IPS DF 6.9 (cell line): Measurements from ENCODE around the gene MRPL44.

Experiments
- DNase-seq: peaks from one replicate; pipeline ENCODE4 v3.0.0-alpha.2; 2013; ENCODE audit warnings: low read depth, low spot score
- H3K27ac ChIP-seq: one replicate; pipeline ENCODE4 v1.5.1; 2013; ENCODE audit warnings: low read length, control low read depth
- H3K27me3 ChIP-seq: 2 replicates; pipeline ENCODE4 v1.6.1; 2013; ENCODE audit warnings: mild to moderate bottlenecking, low read length; ENCODE audit not compliant: control insufficient read depth, insufficient read depth
- H3K36me3 ChIP-seq: 2 replicates; pipeline ENCODE4 v1.6.1; 2013; ENCODE audit warnings: low read length; ENCODE audit not compliant: control insufficient read depth, insufficient read depth
- H3K4me1 ChIP-seq: 2 replicates; pipeline ENCODE4 v1.6.1; 2013; ENCODE audit warnings: low read length; ENCODE audit not compliant: control insufficient read depth, insufficient read depth
- H3K4me3 ChIP-seq: 2 replicates; pipeline ENCODE4 v1.5.1; 2013; ENCODE audit warnings: mild to moderate bottlenecking, low read length
- H3K9me3 ChIP-seq: 2 replicates; pipeline ENCODE4 v1.6.1; 2013; ENCODE audit warnings: low read length, inconsistent platforms; ENCODE audit not compliant: control insufficient read depth, insufficient read depth
- WGBS: extraction: QIAGEN DNeasy Blood & Tissue Kit; methylation state at CpG from one replicate; pipeline ENCODE4 v1.1.7; 2013; ENCODE audit warnings: mixed read lengths, missing lambda C conversion rate; ENCODE audit not compliant: insufficient read length, insufficient coverage; 5-methylcytosine and 5-hydroxymethylcytosine counted together

MRPL44 gene

DNA sequence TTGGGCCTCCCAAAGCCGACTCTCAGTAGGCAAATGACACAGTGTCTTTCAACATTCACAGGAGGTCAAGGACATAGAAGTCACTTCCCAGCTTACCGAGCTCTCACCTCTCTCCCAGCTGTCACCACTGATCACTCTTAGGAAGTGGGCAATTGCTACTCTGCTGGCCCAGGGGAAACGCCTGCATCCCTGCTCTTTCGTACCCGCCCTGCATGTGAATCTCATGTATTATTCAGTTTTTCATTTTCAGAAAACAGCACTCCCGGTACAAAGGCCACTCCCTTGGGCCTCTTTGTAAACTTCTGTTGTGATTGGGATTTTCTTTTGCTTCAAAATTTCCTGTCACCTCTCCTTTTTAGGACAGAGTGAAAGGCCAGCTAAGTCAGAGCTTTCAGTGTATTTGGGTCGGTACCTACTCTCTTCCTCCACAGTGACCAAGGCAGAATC lies 15.4 kb downstream of the MRPL44 start:
- H3K27me3 ChIP-seq, result no peaks in the 10 kb centered on the region
- WGBS, result no CpG with 5 or more reads among the region's 7 CpGs
- no peaks in the 10 kb centered on the region for H3K4me1 ChIP-seq
- no peaks in the 10 kb centered on the region for H3K36me3 ChIP-seq
- H3K4me3 ChIP-seq, result no peak overlapping the region
- DNase-seq, result no peak
- no peak overlapping the region for H3K27ac ChIP-seq
- H3K9me3 ChIP-seq, result no peaks in the 10 kb centered on the region

DNA sequence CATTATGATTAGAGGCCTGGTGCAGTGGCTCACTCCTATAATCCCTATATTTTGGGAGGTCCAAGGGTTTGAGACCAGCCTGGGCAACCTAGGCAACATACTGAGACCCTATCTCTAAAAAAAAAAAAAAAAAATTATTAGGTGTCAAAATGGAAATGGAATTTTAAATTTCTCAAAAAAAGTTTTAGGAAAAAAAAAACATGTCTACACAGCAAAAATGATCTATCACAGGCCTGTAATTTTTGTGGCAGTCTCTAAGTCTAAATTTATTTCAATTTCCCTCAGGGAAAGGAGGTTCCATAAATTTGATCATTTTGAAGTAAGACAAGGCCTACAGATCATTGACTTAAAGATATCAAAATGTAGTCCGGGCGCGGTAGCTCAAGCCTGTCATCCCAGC lies 16.3 kb downstream of the MRPL44 start:
- no peaks in the 10 kb centered on the region for H3K9me3 ChIP-seq
- H3K27ac ChIP-seq, result no peak overlapping the region
- no peaks in the 10 kb centered on the region for H3K36me3 ChIP-seq
- H3K27me3 ChIP-seq, result no peaks in the 10 kb centered on the region
- H3K4me1 ChIP-seq, result no peaks in the 10 kb centered on the region
- no peak overlapping the region for H3K4me3 ChIP-seq
- no peak for DNase-seq
- WGBS, result no CpG with 5 or more reads among the region's 3 CpGs

DNA sequence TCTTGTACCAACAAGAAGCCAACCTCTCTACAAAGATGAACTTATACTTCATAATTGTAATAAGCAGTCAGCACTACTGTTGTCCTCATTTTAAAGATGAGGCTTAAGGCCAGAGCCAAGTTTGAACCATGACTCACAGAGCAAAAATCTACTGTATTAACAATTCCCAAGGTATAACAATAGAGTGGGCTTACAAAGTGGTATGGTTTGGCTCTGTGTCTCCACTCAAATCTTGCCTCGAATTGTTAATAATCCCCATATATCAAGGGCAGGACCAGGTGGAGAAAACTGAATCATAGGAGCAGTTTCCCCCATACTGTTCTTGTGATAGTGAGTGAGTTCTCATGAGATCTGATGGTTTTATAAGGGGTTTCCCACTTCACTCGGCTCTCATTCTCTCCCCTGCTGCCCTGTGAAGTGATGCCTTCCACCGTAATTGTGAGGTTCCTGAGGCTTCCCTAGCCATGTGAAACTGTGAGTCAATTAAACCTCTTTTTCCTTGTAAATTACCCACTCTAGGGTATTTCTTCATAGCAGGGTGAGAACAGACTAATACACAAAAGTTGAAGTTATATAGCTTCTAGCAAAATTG lies 19.5 kb downstream of the MRPL44 start:
- no CpG with 5 or more reads among the region's 3 CpGs for WGBS
- Histone ChIP-seq H3K9me3 (no peaks in the 10 kb centered on the region), H3K27ac (no peak overlapping the region), H3K4me1 (no peaks in the 10 kb centered on the region), H3K27me3 (no peaks in the 10 kb centered on the region), H3K36me3 (no peaks in the 10 kb centered on the region), H3K4me3 (no peak overlapping the region)
- DNase-seq, result no peak

DNA sequence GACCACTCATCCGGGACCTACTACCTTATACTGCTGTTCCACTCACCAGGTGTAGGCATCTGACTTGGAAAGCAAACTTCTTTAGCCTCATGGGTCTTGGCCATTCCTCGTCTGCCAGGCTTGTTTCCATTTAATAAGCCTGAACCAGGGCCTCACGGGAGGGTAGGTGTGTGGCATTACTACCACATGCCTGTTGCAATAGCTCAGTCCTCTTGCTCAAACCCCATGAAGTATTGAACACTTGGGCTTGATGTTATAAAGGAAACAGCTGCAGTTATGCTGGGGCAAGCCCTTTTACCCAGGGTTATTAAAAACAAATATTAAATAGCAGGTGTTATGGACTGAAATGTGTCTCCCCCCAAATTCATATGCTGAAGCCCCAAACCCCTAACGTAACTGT lies 21.2 kb downstream of the MRPL44 start:
- Histone ChIP-seq H3K4me3 (no peak overlapping the region), H3K4me1 (no peaks in the 10 kb centered on the region), H3K9me3 (no peaks in the 10 kb centered on the region), H3K36me3 (no peaks in the 10 kb centered on the region; the same call in 1 of the 2 replicates), H3K27me3 (no peaks in the 10 kb centered on the region), H3K27ac (no peak overlapping the region)
- no CpG with 5 or more reads among the region's 4 CpGs for WGBS
- no peak for DNase-seq

DNA sequence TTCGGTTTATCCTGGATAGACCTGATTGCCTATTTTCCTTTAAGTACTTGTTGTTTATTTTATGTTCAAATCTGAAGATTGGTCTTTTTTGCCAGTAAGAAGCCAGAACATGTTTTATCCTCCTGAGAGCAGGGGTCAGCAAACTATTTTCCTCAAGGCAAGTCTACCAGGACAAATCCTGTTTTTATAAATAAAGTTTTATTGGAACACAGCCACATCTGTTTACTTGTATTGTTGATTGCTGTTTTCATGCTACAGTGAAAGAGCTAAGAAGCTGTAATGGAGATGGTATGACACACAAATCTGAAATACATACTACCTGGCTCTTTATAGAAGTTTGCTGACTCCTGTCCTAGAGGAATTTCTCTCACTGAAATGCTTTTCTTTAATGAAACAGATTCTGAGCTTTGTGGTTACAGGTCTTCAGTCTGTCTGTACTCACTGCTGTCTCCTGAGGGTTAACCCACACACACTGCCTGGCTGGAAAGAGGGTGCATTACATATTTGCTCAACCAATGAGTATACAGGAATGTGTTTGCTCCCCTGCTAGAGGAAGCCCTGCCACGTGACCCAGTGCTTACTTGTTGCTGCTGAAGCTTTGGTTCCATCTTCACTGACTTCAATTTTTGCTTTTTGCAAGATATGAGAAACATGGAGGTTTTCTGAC lies 22.6 kb downstream of the MRPL44 start:
- Histone ChIP-seq H3K27ac (no peak overlapping the region), H3K4me1 (no peaks in the 10 kb centered on the region), H3K36me3 (no peaks in the 10 kb centered on the region; the same call in 1 of the 2 replicates), H3K27me3 (no peaks in the 10 kb centered on the region), H3K9me3 (no peaks in the 10 kb centered on the region), H3K4me3 (no peak overlapping the region)
- no peak for DNase-seq
- no CpG with 5 or more reads among the region's 2 CpGs for WGBS

DNA sequence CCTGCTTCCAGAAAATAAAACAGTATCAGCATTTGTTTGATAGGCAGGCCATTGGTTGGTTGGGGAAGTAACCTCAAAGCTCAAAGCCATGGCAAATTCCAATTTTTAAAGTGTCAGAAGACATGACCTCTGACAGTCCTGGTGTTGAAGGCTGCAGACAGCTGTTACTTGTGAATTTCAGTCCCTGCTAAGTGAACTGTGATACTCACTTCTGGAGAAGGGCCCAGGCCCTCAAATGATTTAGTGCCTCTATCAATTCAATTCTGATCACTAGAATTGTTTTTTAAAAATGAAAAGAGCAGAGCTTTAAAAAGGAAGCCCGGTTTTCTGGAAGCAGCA lies 23.1 kb downstream of the MRPL44 start:
- Histone ChIP-seq H3K36me3 (no peaks in the 10 kb centered on the region; the same call in 1 of the 2 replicates), H3K27me3 (no peaks in the 10 kb centered on the region), H3K4me1 (no peaks in the 10 kb centered on the region), H3K9me3 (no peaks in the 10 kb centered on the region), H3K4me3 (no peak overlapping the region), H3K27ac (no peak overlapping the region)
- DNase-seq, result no peak
- no CpG with 5 or more reads among the region's 1 CpG for WGBS

DNA sequence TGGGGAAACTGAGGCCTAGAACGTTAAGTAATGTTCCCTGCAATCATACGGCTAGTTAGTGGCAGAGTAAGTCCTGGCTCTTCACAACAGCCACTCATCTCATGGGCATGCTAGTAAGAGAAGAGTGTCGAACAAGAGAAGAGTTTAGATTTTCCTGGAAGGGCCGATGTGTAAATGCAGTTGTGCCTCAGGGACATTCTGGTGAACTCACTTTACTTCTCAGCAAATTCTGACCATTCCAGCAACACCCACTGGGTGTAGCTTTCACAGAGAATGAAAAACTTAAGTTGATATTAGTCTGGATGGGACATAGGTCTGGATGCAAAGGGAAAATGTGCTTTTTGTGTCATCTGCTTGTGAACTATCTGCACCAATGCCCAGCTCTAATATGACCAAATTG lies 23.5 kb downstream of the MRPL44 start:
- no CpG with 5 or more reads among the region's 4 CpGs for WGBS
- H3K36me3 ChIP-seq, result no peaks in the 10 kb centered on the region; the same call in 1 of the 2 replicates
- H3K9me3 ChIP-seq, result no peaks in the 10 kb centered on the region
- H3K27me3 ChIP-seq, result no peaks in the 10 kb centered on the region
- no peak overlapping the region for H3K4me3 ChIP-seq
- H3K27ac ChIP-seq, result no peak overlapping the region
- DNase-seq, result no peak
- H3K4me1 ChIP-seq, result no peaks in the 10 kb centered on the region

DNA sequence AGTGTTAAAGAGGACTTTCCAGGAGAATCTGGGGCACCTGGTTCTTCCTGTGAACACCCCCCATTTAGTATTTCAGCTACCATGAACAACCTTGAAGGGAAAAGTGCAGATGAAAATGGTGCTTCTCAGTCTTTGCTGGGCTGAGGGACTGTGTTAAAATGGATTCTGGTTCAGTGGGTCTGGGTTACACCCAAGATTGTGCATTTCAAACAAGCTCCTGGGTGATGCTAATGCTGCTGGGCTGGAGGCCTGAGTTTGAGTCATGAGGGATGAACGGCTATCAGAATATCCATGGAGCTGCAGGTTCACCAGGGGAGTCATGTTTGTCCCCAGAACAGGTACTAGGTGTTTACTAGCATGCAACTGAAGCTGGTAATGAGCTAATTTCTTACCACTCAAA lies 24.0 kb downstream of the MRPL44 start:
- no peaks in the 10 kb centered on the region for H3K4me1 ChIP-seq
- no peak overlapping the region for H3K4me3 ChIP-seq
- H3K27me3 ChIP-seq, result no peaks in the 10 kb centered on the region
- no peak for DNase-seq
- no peak overlapping the region for H3K27ac ChIP-seq
- H3K36me3 ChIP-seq, result no peaks in the 10 kb centered on the region; the same call in 1 of the 2 replicates
- H3K9me3 ChIP-seq, result no peaks in the 10 kb centered on the region
- WGBS, result no CpG with 5 or more reads among the region's 1 CpG

DNA sequence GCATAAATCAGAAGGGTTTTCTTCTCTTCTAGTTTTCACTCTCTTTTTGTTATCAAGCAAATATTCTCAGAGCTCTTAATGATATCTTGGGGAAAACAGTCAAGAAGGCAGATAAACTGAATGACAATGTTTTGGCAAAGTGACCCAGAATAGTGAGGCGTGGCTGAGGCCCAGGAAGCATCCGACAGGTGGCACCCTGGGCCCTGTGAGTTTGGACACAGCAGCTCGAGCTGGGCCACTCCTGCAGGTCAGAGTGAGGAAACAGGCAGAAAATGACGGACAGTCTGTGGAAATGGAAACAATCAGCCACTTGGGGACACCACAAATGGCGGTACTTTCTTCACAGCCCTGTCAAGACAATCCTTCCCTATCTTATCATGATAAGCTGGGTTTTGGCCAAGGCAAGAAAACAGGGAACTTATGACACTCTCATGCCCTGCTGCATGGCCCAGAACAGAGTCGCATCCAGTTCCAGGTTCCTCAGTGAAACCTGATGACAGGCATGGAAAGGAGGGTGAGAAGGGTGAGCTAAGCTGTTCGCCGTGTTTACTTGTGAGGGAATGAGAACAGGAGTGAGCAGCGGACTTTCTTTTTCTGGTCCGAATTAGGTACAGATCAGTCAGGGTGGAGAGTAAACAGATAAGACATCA lies 32.1 kb downstream of the MRPL44 start:
- DNase-seq, result no peak
- no peaks in the 10 kb centered on the region for H3K36me3 ChIP-seq
- no peak overlapping the region for H3K27ac ChIP-seq
- H3K27me3 ChIP-seq, result no peaks in the 10 kb centered on the region
- no peaks in the 10 kb centered on the region for H3K9me3 ChIP-seq
- H3K4me3 ChIP-seq, result no peak overlapping the region
- no peaks in the 10 kb centered on the region for H3K4me1 ChIP-seq
- WGBS, result no CpG with 5 or more reads among the region's 10 CpGs

DNA sequence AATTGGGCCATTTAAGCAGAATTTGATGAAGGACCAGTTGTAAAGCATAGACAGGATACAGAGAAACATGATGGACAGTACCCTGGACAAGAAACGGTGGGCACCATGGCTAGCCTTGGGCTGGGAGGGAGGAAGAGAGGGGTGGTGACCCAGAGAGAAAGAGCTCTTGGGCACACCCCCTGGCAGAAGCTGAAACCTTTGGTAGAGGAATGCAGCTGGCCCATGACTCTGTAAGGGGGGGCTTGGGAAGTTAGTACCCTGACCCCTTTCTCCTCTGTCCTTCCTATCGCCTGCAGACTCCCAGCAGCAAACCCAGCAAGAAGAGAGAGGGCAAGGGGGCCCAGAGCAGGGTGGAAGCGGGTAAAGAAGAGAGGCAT lies 32.6 kb downstream of the MRPL44 start:
- no peak overlapping the region for H3K27ac ChIP-seq
- H3K4me1 ChIP-seq, result no peaks in the 10 kb centered on the region
- DNase-seq, result no peak
- H3K27me3 ChIP-seq, result no peaks in the 10 kb centered on the region
- H3K9me3 ChIP-seq, result no peaks in the 10 kb centered on the region
- no peak overlapping the region for H3K4me3 ChIP-seq
- no peaks in the 10 kb centered on the region for H3K36me3 ChIP-seq
- whole genome bisulfite sequencing, result no CpG with 5 or more reads among the region's 3 CpGs
